PC-3 (cell line): ENCODE data around the gene BTBD2.

ENCODE experiments used
- CTCF ChIP-seq: fragments of 300-600 bp; sonication (generic); conservative IDR thresholded peaks from 2 replicates; pipeline ENCODE4 v1.5.1; 2017; ENCODE audit warnings: antibody characterized with exemption, low read depth, mild to moderate bottlenecking, low read length
- EZH2phosphoT487 ChIP-seq: fragments of 300-600 bp; sonication (generic); IDR thresholded peaks from 2 replicates; pipeline ENCODE4 v1.6.1; 2018; ENCODE audit warnings: mild to moderate bottlenecking, antibody characterized with exemption, low read length, borderline replicate concordance

DNA sequence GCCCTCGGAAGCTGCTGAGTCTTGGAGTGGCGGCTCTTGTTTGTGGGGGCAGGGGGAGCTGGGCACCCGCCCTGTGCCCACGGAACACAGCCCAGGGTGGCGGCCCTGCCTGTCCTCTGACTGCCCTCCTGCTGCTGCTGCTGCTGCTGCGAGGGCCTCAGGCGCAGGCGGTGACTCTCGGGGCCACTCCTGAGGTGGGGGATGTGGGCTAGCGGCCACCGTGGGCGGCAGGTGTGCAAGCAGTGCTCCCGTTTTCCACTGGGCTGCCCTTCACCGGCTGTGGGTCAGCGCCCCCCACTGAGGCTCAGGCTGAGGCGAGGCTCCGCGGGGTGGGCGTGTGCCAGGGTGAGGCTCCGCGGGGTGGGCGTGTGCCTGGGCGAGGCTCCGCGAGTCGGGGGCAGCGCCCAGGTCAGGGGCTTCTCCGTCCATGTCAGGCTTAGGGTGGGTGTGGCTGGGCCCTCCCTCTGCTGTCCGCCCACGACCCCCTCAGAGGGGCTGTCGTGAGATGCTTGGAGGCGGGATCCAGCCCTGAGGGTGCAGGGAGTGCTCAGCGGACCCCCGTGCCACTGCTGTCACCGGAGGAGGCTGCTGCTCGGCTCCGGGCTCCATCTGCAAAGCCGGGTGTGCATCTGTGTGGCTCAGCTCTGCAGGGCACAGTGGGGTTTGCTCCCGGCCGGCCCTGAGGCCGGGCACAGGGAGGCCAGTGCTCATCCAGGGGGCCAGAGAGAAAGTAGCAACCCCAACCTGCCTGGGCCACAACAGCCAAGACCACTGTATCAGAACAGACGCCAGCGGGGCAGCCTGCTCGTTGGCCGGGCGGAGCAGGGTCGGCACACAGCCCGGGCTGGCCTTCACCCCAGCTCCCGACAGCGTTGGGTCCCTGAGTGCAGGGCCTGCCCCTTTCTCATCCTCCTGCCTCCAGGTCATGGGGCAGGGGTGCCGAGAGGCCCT, 60.1 kb downstream of the BTBD2 start:
- TF ChIP-seq CTCF (no peak), EZH2phosphoT487 (no peak)
